Vagina (tissue), 2 donors: ENCODE results near the gene MANEAL. TPM values are rescaled to one million over a fixed set of nuclear protein-coding genes. Genes with fewer than 3 reads are reported as not detected.

ENCODE experiments used
- DNase-seq, 2 donors: peaks; one replicate each; pipeline ENCODE4 v3.0.0-alpha.2; 2017; ENCODE audit errors: extremely low spot score in 2 of 2
- H3K27ac ChIP-seq: fragments of 200-600 bp; sonication (generic); one replicate; pipeline ENCODE4 v1.5.1; 2019
- H3K27me3 ChIP-seq: fragments of 200-600 bp; sonication (generic); one replicate; pipeline ENCODE4 v1.5.1; 2019
- H3K36me3 ChIP-seq, 2 donors: fragments of 200-600 bp; sonication (generic); one replicate each; pipeline ENCODE4 v1.5.1; 2017 to 2019
- H3K4me1 ChIP-seq: fragments of 200-600 bp; sonication (generic); one replicate; pipeline ENCODE4 v1.5.1; 2019
- H3K4me3 ChIP-seq, 2 donors: fragments of 200-600 bp; sonication (generic); 1 replicate in 1 of 2; 2 replicates in 1 of 2; pipeline ENCODE4 v1.5.1; 2016 to 2019
- H3K9me3 ChIP-seq: fragments of 200-600 bp; sonication (generic); one replicate; pipeline ENCODE4 v1.5.1; 2019
- POLR2A ChIP-seq, 2 donors: fragments of 450-650 bp; IDR thresholded peaks; one replicate each; pipeline ENCODE4 v1.6.1; 2017; ENCODE audit warnings: antibody characterized with exemption in 2 of 2, mild to moderate bottlenecking in 2 of 2, moderate library complexity in 2 of 2
- POLR2AphosphoS5 ChIP-seq, 2 donors: sonication (generic); formaldehyde crosslinking; IDR thresholded peaks; one replicate each; pipeline ENCODE4 v1.9.0; 2017; ENCODE audit warnings: antibody characterized with exemption in 2 of 2, mild to moderate bottlenecking in 2 of 2, low read depth in 1 of 2; ENCODE audit not compliant: insufficient read depth in 1 of 2
- intact Hi-C: fragments of 100-400 bp; cut with DNase I; formaldehyde crosslinking; loops from one replicate; pipeline ENCODE4 v1.15.1; 2023
- total RNA-seq: library from RNA; depleted of rRNA; stranded (reverse); fragments of >200 nt; gene quantifications from one replicate; pipeline ENCODE4 v1.2.3, GENCODE V29; 2016
- TF ChIP-seq, protein P1 (sequence below), 3 experiments: fragments of 450-650 bp in 2 of 3; fragments of 200-600 bp in 1 of 3; sonication (generic) in 1 of 3; IDR thresholded peaks; one replicate each; pipeline ENCODE4 v1.5.1; 2017 to 2019; ENCODE audit warnings: antibody characterized with exemption in 3 of 3, mild to moderate bottlenecking in 2 of 3, moderate library complexity in 2 of 3

The MANEAL gene
- total RNA-seq, 1 donor from 2014 or later = 3.2 TPM

DNA sequence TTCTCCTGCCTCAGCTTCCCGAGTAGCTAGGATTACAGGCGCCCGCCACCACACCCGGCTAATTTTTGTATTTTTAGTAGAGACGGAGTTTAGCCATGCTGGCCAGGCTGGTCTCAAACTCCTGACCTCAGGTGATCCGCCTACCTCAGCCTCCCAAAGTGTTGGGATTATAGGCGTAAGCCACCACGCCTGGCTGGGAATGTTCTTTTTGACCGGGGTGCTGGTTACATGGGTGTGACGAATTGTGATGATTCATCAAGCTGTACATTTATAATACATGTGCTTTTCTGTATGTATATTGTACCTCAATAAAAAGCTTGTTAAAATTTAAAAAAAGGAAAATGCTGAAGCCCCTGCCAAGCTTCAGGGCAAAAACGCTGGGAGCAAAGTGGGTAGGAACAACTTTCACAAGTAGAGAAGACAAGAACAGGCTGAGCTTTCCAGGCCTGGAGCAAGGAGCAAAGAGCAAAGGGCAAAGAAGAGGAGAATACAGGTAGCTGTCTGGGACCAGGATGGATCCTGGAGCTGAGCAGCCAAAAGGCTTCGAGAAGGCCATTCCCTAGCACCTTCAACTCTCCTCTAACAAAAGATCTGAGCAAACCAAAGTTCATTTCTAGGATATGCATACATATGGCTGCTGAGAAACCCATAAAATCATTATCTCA is 34.9 kb downstream of the MANEAL start:
- Histone ChIP-seq H3K27me3 (no peaks in the 10 kb centered on the region), H3K9me3 (no peaks in the 10 kb centered on the region), H3K4me1 (no peaks in the 10 kb centered on the region), H3K27ac (no peak overlapping the region), H3K4me3 (no peak overlapping the region), H3K36me3 (peaks cover 0 to 41% of the 10 kb centered on the region in 2 donors)
- TF ChIP-seq POLR2A (IDR thresholded peaks at IDR 0.05) (no peak), POLR2AphosphoS5 (IDR thresholded peaks at IDR 0.05; ENCODE audit: insufficient read depth in 1 of 2, low read depth in 1 of 2) (peak in 1 of 2 donors; percentile 41)
- DNase-seq = no peak
- intact Hi-C loops = no loop called here

DNA sequence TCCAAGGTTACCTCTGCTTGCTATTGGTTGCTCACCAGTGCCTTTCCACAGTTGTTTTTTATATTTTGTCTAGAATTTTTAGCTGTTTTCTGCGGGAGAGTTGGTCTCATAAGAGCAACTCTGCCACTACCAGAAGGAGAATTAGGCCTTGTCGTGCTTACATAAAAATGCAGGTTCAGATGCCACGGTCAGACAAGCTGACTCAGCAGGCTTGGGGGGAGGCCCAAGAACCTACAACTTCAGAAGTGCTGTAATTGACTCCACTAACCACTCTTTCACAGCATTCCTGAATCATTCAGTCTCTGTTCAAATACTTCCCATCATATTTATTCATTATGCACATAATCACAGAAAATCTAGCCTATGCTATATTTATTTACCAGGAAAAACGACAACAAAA is 37.5 kb downstream of the MANEAL start:
- Histone ChIP-seq H3K27me3 (no peaks in the 10 kb centered on the region), H3K27ac (no peak overlapping the region), H3K9me3 (no peaks in the 10 kb centered on the region), H3K36me3 (peaks cover 0 to 62% of the 10 kb centered on the region in 2 donors), H3K4me1 (no peaks in the 10 kb centered on the region), H3K4me3 (no peak overlapping the region)
- TF ChIP-seq, protein P1, sequence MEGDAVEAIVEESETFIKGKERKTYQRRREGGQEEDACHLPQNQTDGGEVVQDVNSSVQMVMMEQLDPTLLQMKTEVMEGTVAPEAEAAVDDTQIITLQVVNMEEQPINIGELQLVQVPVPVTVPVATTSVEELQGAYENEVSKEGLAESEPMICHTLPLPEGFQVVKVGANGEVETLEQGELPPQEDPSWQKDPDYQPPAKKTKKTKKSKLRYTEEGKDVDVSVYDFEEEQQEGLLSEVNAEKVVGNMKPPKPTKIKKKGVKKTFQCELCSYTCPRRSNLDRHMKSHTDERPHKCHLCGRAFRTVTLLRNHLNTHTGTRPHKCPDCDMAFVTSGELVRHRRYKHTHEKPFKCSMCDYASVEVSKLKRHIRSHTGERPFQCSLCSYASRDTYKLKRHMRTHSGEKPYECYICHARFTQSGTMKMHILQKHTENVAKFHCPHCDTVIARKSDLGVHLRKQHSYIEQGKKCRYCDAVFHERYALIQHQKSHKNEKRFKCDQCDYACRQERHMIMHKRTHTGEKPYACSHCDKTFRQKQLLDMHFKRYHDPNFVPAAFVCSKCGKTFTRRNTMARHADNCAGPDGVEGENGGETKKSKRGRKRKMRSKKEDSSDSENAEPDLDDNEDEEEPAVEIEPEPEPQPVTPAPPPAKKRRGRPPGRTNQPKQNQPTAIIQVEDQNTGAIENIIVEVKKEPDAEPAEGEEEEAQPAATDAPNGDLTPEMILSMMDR (IDR thresholded peaks at IDR 0.05) = no peak
- no peak for TF ChIP-seq POLR2A (IDR thresholded peaks at IDR 0.05)
- intact Hi-C loops = no loop called here
- DNase-seq = no peak

DNA sequence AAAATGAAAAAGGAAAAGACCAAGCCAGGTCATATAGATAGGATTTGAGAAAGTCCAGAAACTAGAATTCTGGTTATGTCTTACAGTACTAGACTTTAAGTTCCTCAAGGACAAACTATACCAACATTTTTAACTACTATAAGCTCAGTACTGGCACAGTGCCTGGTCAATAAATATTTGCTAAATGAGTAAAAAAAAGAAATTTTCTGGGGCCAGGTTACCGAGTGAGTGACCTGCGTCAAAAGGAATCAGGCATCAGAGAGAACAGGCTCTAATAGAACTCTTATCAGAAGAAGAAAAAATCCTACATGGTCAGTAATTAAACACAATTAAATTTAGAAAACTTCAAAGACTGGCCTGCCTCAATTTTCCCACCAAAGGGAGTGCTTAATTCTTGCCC is 38.2 kb downstream of the MANEAL start:
- no peak for DNase-seq

DNA sequence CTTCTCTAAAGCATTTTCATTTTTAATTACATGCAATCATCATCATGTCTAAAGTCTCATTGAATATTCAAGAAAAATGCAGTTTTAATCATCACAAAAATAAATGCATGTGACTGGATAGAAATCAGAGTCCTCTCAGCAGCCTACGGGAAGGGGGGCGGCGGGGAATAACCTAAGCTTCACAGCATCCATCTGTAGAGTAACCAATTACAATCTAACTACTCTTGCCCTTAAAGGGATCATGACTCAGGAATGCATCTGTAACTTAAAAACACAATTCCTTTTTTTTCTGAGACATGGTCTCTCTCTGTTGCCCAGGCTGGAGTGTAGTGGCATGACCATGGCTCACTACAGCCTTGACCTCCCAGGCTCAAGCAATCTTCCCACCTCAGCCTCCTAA is 43.1 kb downstream of the MANEAL start:
- H3K36me3 ChIP-seq = peaks cover 0 to 73% of the 10 kb centered on the region in 2 donors
- H3K27me3 ChIP-seq = no peaks in the 10 kb centered on the region
- no peak for DNase-seq
- TF ChIP-seq, protein P1 (IDR thresholded peaks at IDR 0.05) = no peak
- TF ChIP-seq POLR2A (IDR thresholded peaks at IDR 0.05) (no peak), POLR2AphosphoS5 (IDR thresholded peaks at IDR 0.05; ENCODE audit: insufficient read depth in 1 of 2, low read depth in 1 of 2) (no peak)
- H3K4me3 ChIP-seq = no peak overlapping the region
- no peaks in the 10 kb centered on the region for H3K9me3 ChIP-seq
- H3K27ac ChIP-seq = no peak overlapping the region
- H3K4me1 ChIP-seq = peaks cover 11% of the 10 kb centered on the region
- intact Hi-C loops = no loop called here

More for the DNA sequence above, 38.2 kb downstream of the MANEAL start:
- TF ChIP-seq POLR2AphosphoS5 (IDR thresholded peaks at IDR 0.05; ENCODE audit: insufficient read depth in 1 of 2, low read depth in 1 of 2) = no peak
- TF ChIP-seq POLR2A (IDR thresholded peaks at IDR 0.05) = no peak
- TF ChIP-seq, protein P1 (IDR thresholded peaks at IDR 0.05) = no peak
- no peaks in the 10 kb centered on the region for H3K9me3 ChIP-seq
- no peak overlapping the region for H3K27ac ChIP-seq
- intact Hi-C loops = no loop called here
- H3K27me3 ChIP-seq = no peaks in the 10 kb centered on the region
- peaks cover 0 to 65% of the 10 kb centered on the region in 2 donors for H3K36me3 ChIP-seq
- no peaks in the 10 kb centered on the region for H3K4me1 ChIP-seq
- no peak overlapping the region for H3K4me3 ChIP-seq

DNA sequence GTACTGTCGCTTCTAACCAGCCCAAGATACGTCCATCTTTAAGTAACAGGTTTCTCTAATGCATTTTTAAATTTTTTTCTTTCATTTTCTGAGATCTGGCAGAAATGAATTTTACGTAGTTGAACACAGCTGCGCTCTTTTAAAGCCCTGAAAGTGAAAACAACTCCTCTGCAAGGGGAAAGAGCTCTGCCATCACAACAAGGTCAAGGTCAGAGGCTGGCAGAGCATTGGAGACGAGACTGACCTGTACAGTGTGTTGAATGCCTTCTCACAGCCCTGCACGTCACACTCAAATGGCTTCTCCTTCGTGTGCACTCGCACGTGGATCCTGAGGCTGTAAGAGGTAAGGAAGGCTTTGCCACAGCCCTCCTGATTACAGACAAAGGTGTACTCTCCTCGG is 46.0 kb downstream of the MANEAL start:
- H3K4me1 ChIP-seq = peaks cover 11% of the 10 kb centered on the region
- H3K36me3 ChIP-seq = peaks cover 0 to 44% of the 10 kb centered on the region in 2 donors
- TF ChIP-seq POLR2AphosphoS5 (IDR thresholded peaks at IDR 0.05; ENCODE audit: insufficient read depth in 1 of 2, low read depth in 1 of 2) (no peak), POLR2A (IDR thresholded peaks at IDR 0.05) (no peak)
- TF ChIP-seq, protein P1 (IDR thresholded peaks at IDR 0.05) = no peak
- no peak overlapping the region for H3K4me3 ChIP-seq
- H3K9me3 ChIP-seq = no peaks in the 10 kb centered on the region
- H3K27me3 ChIP-seq = no peaks in the 10 kb centered on the region
- intact Hi-C loops = no loop called here
- H3K27ac ChIP-seq = no peak overlapping the region
- DNase-seq = no peak
